ENCODE data around the gene CCNK.
A peak's percentile ranks its signal among the peaks of the same experiment; 100 is the strongest.

CCNK gene

GRCh38 chr14:99508896-99509629, 27.9 kb downstream of the CCNK start:
- DNase-seq: no peak

- DNase-seq: no peak
Measured at GRCh38 chr14:99509871-99510555, 28.8 kb downstream of the CCNK start.

- DNase-seq: no peak
Measured at GRCh38 chr14:99510556-99511139, 29.4 kb downstream of the CCNK start.

GRCh38 chr14:99511421-99512109, 30.4 kb downstream of the CCNK start:
- DNase-seq: no peak

GRCh38 chr14:99512110-99512449, 30.9 kb downstream of the CCNK start:
- DNase-seq: no peak

- no peak for DNase-seq
Measured at GRCh38 chr14:99512571-99513182, 31.5 kb downstream of the CCNK start.

- DNase-seq: no peak
Measured at GRCh38 chr14:99513183-99513694, 32.0 kb downstream of the CCNK start.

- DNase-seq: no peak
Measured at GRCh38 chr14:99513946-99514551, 32.8 kb downstream of the CCNK start.

GRCh38 chr14:99514552-99515300, 33.5 kb downstream of the CCNK start:
- DNase-seq: no peak

GRCh38 chr14:99515301-99516155, 34.3 kb downstream of the CCNK start:
- DNase-seq: no peak

- no peak for DNase-seq
Measured at GRCh38 chr14:99516156-99516870, 35.1 kb downstream of the CCNK start.

GRCh38 chr14:99516871-99517642, 35.8 kb downstream of the CCNK start:
- DNase-seq: no peak

GRCh38 chr14:99517643-99518381, 36.6 kb downstream of the CCNK start:
- no peak for DNase-seq

GRCh38 chr14:99518441-99519346, 37.5 kb downstream of the CCNK start:
- DNase-seq: peak; percentile 3

- DNase-seq: no peak
Measured at GRCh38 chr14:99519347-99519881, 38.2 kb downstream of the CCNK start.

- no peak for DNase-seq
Measured at GRCh38 chr14:99519931-99520421, 38.8 kb downstream of the CCNK start.

- DNase-seq: no peak
Measured at GRCh38 chr14:99520571-99521081, 39.4 kb downstream of the CCNK start.
